GM11168 (cell line): ENCODE measurements around the gene ADAMTS9.

ENCODE experiments used
- in situ Hi-C: fragments of 300-500 bp; cut with MboI; formaldehyde crosslinking; loops from one replicate; pipeline ENCODE4 v1.12.0; 2022; ENCODE audit warnings: low sequenced_read_pairs; ENCODE audit not compliant: unreplicated experiment

ADAMTS9 gene

GRCh38 chr3:64588380-64588779 is 99.4 kb downstream of the ADAMTS9 start:
- in situ Hi-C loops, result no loop called here

- in situ Hi-C loops, result no loop called here
Observed at GRCh38 chr3:64586952-64587351, 100.8 kb downstream of the ADAMTS9 start.

GRCh38 chr3:64584179-64584578 is 103.6 kb downstream of the ADAMTS9 start:
- in situ Hi-C loops, result no loop called here

- in situ Hi-C loops, result no loop called here
Observed at GRCh38 chr3:64578797-64579196, 109.0 kb downstream of the ADAMTS9 start.

- in situ Hi-C loops, result no loop called here
Observed at GRCh38 chr3:64578062-64578770, 109.6 kb downstream of the ADAMTS9 start.

GRCh38 chr3:64576211-64576775 is 111.5 kb downstream of the ADAMTS9 start:
- in situ Hi-C loops, result no loop called here

GRCh38 chr3:64575211-64575844 is 112.5 kb downstream of the ADAMTS9 start:
- in situ Hi-C loops, result no loop called here

GRCh38 chr3:64574194-64574593 is 113.6 kb downstream of the ADAMTS9 start:
- in situ Hi-C loops, result no loop called here

GRCh38 chr3:64571982-64572381 is 115.8 kb downstream of the ADAMTS9 start:
- in situ Hi-C loops, result no loop called here

- in situ Hi-C loops, result no loop called here
Observed at GRCh38 chr3:64568895-64569517, 118.8 kb downstream of the ADAMTS9 start.

- in situ Hi-C loops, result no loop called here
Observed at GRCh38 chr3:64566859-64567258, 120.9 kb downstream of the ADAMTS9 start.

- in situ Hi-C loops, result no loop called here
Observed at GRCh38 chr3:64563751-64564150, 124.0 kb downstream of the ADAMTS9 start.

- in situ Hi-C loops, result no loop called here
Observed at GRCh38 chr3:64561868-64562267, 125.9 kb downstream of the ADAMTS9 start.

GRCh38 chr3:64561325-64561843 is 126.4 kb downstream of the ADAMTS9 start:
- in situ Hi-C loops, result no loop called here

- in situ Hi-C loops, result no loop called here
Observed at GRCh38 chr3:64560791-64561190, 127.0 kb downstream of the ADAMTS9 start.

GRCh38 chr3:64559588-64559987 is 128.2 kb downstream of the ADAMTS9 start:
- in situ Hi-C loops, result no loop called here

- in situ Hi-C loops, result no loop called here
Observed at GRCh38 chr3:64556046-64556445, 131.8 kb downstream of the ADAMTS9 start.

GRCh38 chr3:64555351-64555750 is 132.4 kb downstream of the ADAMTS9 start:
- in situ Hi-C loops, result no loop called here

GRCh38 chr3:64554096-64554920 is 133.5 kb downstream of the ADAMTS9 start:
- in situ Hi-C loops, result no loop called here

- in situ Hi-C loops, result no loop called here
Observed at GRCh38 chr3:64552966-64553365, 134.8 kb downstream of the ADAMTS9 start.
